ENCODE data around the gene MLST8.

MLST8 gene

DNA sequence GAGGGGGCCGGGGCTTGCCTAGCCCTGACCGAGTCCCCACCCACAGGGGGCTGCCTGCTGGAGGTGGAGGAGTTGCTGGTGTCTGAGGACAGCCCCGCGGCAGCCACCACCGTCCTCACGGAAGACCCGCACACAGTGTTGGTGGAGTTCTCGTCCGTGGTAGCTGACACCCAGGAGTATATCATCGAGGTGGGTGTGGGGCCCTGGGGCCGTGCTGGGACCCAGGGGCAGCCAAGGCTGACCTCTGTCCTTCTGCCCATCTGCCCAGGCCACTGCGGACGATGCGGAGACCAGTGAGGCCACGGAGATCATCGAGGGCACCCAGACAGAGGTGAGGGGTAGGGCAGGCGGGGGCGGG is 29.5 kb downstream of the MLST8 start:
- no peak for DNase-seq
- no peak overlapping the region for H2BK5ac ChIP-seq (ENCODE audit: low read depth, low read length, poor library complexity, severe bottlenecking)
- peaks cover 3 to 18% of the 10 kb centered on the region in 2 experiments for H3K27me3 ChIP-seq (ENCODE audit: control insufficient read depth in 1 of 2, insufficient read depth in 1 of 2, low read length in 2 of 2)
- no peak overlapping the region for H3K4me3 ChIP-seq (ENCODE audit: insufficient read depth in 1 of 2, low read depth in 1 of 2, low read length in 2 of 2)
- H4K8ac ChIP-seq (ENCODE audit: low read length): no peak overlapping the region
- H2AK5ac ChIP-seq (ENCODE audit: low read length, severe bottlenecking): no peak overlapping the region
- no peak overlapping the region for H3K4me2 ChIP-seq (ENCODE audit: low read length, poor library complexity, severe bottlenecking)
- H3K18ac ChIP-seq (ENCODE audit: low read depth in 1 of 2, low read length in 2 of 2): no peak overlapping the region
- H3K14ac ChIP-seq (ENCODE audit: low read length in 2 of 2): no peak overlapping the region
- H3K9ac ChIP-seq (ENCODE audit: low read length): no peak overlapping the region
- H3K79me1 ChIP-seq (replicated peaks; ENCODE audit: low read length, poor library complexity, severe bottlenecking): peaks cover 15% of the 10 kb centered on the region
- H3K4me1 ChIP-seq (ENCODE audit: control insufficient read depth, insufficient read depth, low read depth, low read length): peaks cover 27% of the 10 kb centered on the region
- no peak overlapping the region for H3K4ac ChIP-seq (ENCODE audit: low read depth in 1 of 2, low read length in 2 of 2)
- H2AFZ ChIP-seq (ENCODE audit: low read depth, low read length): no peak overlapping the region
- WGBS: 93% methylated on average over 16 of the region's 18 CpGs
- H3K23ac ChIP-seq (ENCODE audit: low read length in 2 of 2): no peak overlapping the region
- peaks cover 59 to 96% of the 10 kb centered on the region in 2 experiments for H3K36me3 ChIP-seq (ENCODE audit: control insufficient read depth in 1 of 2, insufficient read depth in 2 of 2, low read depth in 1 of 2, low read length in 2 of 2)
- H2BK12ac ChIP-seq (ENCODE audit: low read length in 2 of 2): no peak overlapping the region
- H3K9me3 ChIP-seq (ENCODE audit: control insufficient read depth, low read length): no peaks in the 10 kb centered on the region
- no peak overlapping the region for H4K91ac ChIP-seq (ENCODE audit: low read length)
- no peak overlapping the region for H2BK120ac ChIP-seq (ENCODE audit: low read depth, low read length)
- no peak overlapping the region for H3K27ac ChIP-seq (ENCODE audit: low read length, poor library complexity, severe bottlenecking)
- no peak overlapping the region for H2BK15ac ChIP-seq (ENCODE audit: low read depth, poor library complexity, severe bottlenecking)

DNA sequence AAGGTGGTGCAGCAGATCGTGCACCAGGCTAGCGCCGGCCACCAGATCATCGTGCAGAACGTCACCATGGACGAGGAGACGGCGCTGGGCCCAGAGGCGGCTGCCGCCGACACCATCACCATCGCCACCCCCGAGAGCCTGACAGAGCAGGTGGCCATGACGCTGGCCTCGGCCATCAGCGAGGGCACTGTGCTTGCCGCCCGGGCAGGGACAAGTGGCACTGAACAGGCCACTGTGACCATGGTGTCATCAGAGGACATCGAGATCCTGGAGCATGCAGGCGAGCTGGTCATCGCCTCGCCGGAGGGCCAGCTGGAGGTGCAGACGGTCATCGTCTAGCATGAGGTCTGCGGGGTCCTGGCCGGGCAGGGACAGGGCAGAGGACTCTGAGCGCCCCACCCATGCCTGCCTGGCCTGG is 30.0 kb downstream of the MLST8 start:
- 97% methylated on average over 28 of the region's 28 CpGs for WGBS
- no peak overlapping the region for H4K8ac ChIP-seq (ENCODE audit: low read length)
- no peak overlapping the region for H3K4me2 ChIP-seq (ENCODE audit: low read length, poor library complexity, severe bottlenecking)
- H3K36me3 ChIP-seq (ENCODE audit: control insufficient read depth in 1 of 2, insufficient read depth in 2 of 2, low read depth in 1 of 2, low read length in 2 of 2): peaks cover 56 to 94% of the 10 kb centered on the region in 2 experiments
- no peak overlapping the region for H3K23ac ChIP-seq (ENCODE audit: low read length in 2 of 2)
- H3K9me3 ChIP-seq (ENCODE audit: control insufficient read depth, low read length): no peaks in the 10 kb centered on the region
- H3K4me1 ChIP-seq (ENCODE audit: control insufficient read depth, insufficient read depth, low read depth, low read length): peaks cover 26% of the 10 kb centered on the region
- H3K18ac ChIP-seq (ENCODE audit: low read depth in 1 of 2, low read length in 2 of 2): no peak overlapping the region
- no peak overlapping the region for H3K14ac ChIP-seq (ENCODE audit: low read length in 2 of 2)
- H3K9ac ChIP-seq (ENCODE audit: low read length): no peak overlapping the region
- no peak overlapping the region for H2AFZ ChIP-seq (ENCODE audit: low read depth, low read length)
- no peak overlapping the region for H2BK12ac ChIP-seq (ENCODE audit: low read length in 2 of 2)
- H2BK5ac ChIP-seq (ENCODE audit: low read depth, low read length, poor library complexity, severe bottlenecking): no peak overlapping the region
- H3K4me3 ChIP-seq (ENCODE audit: insufficient read depth in 1 of 2, low read depth in 1 of 2, low read length in 2 of 2): no peak overlapping the region
- peaks cover 3 to 18% of the 10 kb centered on the region in 2 experiments for H3K27me3 ChIP-seq (ENCODE audit: control insufficient read depth in 1 of 2, insufficient read depth in 1 of 2, low read length in 2 of 2)
- no peak overlapping the region for H3K4ac ChIP-seq (ENCODE audit: low read depth in 1 of 2, low read length in 2 of 2)
- no peak overlapping the region for H3K27ac ChIP-seq (ENCODE audit: low read length, poor library complexity, severe bottlenecking)
- H4K91ac ChIP-seq (ENCODE audit: low read length): no peak overlapping the region
- no peak for DNase-seq
- H2BK120ac ChIP-seq (ENCODE audit: low read depth, low read length): no peak overlapping the region
- peaks cover 11% of the 10 kb centered on the region for H3K79me1 ChIP-seq (replicated peaks; ENCODE audit: low read length, poor library complexity, severe bottlenecking)
- no peak overlapping the region for H2AK5ac ChIP-seq (ENCODE audit: low read length, severe bottlenecking)
- no peak overlapping the region for H2BK15ac ChIP-seq (ENCODE audit: low read depth, poor library complexity, severe bottlenecking)

DNA sequence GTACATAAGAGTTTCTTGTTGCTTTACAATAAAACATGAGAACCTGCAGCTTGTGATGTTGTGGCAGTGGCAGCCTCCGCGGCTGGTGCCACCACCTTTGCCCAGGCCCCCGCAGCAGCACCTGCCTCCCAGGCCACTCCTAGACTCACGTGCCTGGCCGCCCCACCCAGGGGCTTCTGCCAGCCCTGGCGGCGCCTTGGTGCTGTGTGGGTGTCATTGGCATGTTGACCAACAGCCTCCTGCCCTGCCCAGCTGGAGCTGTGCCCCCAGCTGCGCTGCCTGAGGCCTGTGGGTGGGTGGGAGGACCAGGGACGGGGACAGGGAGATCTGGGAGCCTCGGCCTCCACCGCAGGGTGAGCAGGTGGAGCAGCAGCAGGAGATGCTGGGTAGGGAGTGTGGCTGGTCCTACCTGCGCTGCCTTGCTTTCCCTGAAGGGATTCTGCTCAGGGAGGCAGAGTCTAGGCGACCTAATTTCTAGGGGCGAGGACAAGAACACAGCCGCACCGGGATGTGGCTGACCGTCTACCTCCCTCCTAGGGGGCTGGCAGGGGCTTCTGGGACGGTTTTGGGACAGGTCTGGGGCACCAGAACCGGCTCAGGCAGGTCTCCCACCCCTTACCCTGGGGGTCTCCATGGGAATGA is 30.6 kb downstream of the MLST8 start:
- Histone ChIP-seq H3K27ac (ENCODE audit: low read length, poor library complexity, severe bottlenecking) (no peak overlapping the region), H4K91ac (ENCODE audit: low read length) (no peak overlapping the region), H2AFZ (ENCODE audit: low read depth, low read length) (no peak overlapping the region), H3K4ac (ENCODE audit: low read depth in 1 of 2, low read length in 2 of 2) (no peak overlapping the region), H3K79me1 (replicated peaks; ENCODE audit: low read length, poor library complexity, severe bottlenecking) (peaks cover 10% of the 10 kb centered on the region), H2AK5ac (ENCODE audit: low read length, severe bottlenecking) (no peak overlapping the region), H2BK15ac (ENCODE audit: low read depth, poor library complexity, severe bottlenecking) (no peak overlapping the region), H2BK120ac (ENCODE audit: low read depth, low read length) (no peak overlapping the region), H4K8ac (ENCODE audit: low read length) (no peak overlapping the region), H3K18ac (ENCODE audit: low read depth in 1 of 2, low read length in 2 of 2) (no peak overlapping the region), H3K36me3 (ENCODE audit: control insufficient read depth in 1 of 2, insufficient read depth in 2 of 2, low read depth in 1 of 2, low read length in 2 of 2) (peaks cover 53 to 88% of the 10 kb centered on the region in 2 experiments), H3K4me3 (ENCODE audit: insufficient read depth in 1 of 2, low read depth in 1 of 2, low read length in 2 of 2) (no peak overlapping the region), H3K9ac (ENCODE audit: low read length) (no peak overlapping the region), H3K27me3 (ENCODE audit: control insufficient read depth in 1 of 2, insufficient read depth in 1 of 2, low read length in 2 of 2) (peaks cover 3 to 18% of the 10 kb centered on the region in 2 experiments), H3K14ac (ENCODE audit: low read length in 2 of 2) (no peak overlapping the region), H3K9me3 (ENCODE audit: control insufficient read depth, low read length) (no peaks in the 10 kb centered on the region), H3K23ac (ENCODE audit: low read length in 2 of 2) (no peak overlapping the region), H2BK12ac (ENCODE audit: low read length in 2 of 2) (no peak overlapping the region), H3K4me1 (ENCODE audit: control insufficient read depth, insufficient read depth, low read depth, low read length) (peaks cover 23% of the 10 kb centered on the region), H2BK5ac (ENCODE audit: low read depth, low read length, poor library complexity, severe bottlenecking) (no peak overlapping the region), H3K4me2 (ENCODE audit: low read length, poor library complexity, severe bottlenecking) (no peak overlapping the region)
- 82% methylated on average over 19 of the region's 19 CpGs for WGBS
- DNase-seq: no peak

DNA sequence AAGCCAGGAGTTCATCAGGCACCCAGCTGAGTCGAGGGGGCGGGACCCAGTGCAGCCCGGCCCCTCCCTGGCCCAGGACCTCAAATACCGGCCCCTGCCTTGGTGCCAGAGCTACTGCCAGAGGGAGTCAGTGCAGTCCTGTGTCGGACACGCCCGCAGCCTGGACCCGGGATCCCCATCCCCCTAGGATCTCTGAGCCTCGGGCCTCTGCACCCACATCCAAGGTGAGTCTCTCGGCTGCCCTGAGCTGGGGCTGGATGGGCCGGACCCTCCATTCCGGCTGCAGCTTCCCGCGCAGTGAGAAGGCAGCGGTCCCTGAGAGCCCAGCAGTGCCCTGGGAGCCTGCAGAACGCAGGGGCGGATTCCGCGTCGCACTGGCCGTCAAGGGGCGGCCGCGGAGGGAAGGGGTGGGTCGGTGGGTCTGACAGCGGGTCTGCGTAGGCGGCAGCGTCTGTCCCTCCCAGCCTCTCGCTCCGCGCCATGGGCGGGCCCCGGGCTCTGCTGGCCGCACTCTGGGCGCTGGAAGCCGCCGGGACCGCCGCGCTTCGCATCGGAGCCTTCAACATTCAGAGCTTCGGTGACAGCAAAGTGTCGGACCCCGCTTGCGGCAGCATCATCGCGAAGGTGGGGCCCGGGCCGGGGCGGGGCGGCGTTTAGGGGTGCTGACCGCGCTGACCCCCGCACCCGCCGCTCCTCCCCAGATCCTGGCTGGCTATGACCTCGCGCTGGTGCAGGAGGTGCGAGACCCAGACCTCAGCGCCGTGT is 31.3 kb downstream of the MLST8 start, which contains the start of gene DNASE1L2:
Gene DNASE1L2, plus strand, starts transcription at position 108 of the 765 bp plus-strand sequence. Its CDS starts 373 bp downstream, at position 481.
- Histone ChIP-seq H3K4me3 (ENCODE audit: insufficient read depth in 1 of 2, low read depth in 1 of 2, low read length in 2 of 2) (peak within 1 kb of the TSS; percentile 35 to 67), H3K14ac (ENCODE audit: low read length in 2 of 2) (peak within 1 kb of the TSS in 1 of 2 experiments; percentile 1), H3K27ac (ENCODE audit: low read length, poor library complexity, severe bottlenecking) (no peak within 1 kb of the TSS), H3K79me1 (replicated peaks; ENCODE audit: low read length, poor library complexity, severe bottlenecking) (peaks cover 10% of the 10 kb centered on the region), H3K36me3 (ENCODE audit: control insufficient read depth in 1 of 2, insufficient read depth in 2 of 2, low read depth in 1 of 2, low read length in 2 of 2) (peaks cover 46 to 81% of the 10 kb centered on the region in 2 experiments), H3K9me3 (ENCODE audit: control insufficient read depth, low read length) (no peaks in the 10 kb centered on the region), H3K4me1 (ENCODE audit: control insufficient read depth, insufficient read depth, low read depth, low read length) (peaks cover 20% of the 10 kb centered on the region), H2BK5ac (ENCODE audit: low read depth, low read length, poor library complexity, severe bottlenecking) (no peak within 1 kb of the TSS), H2BK120ac (ENCODE audit: low read depth, low read length) (peak within 1 kb of the TSS; percentile 9), H3K27me3 (ENCODE audit: control insufficient read depth in 1 of 2, insufficient read depth in 1 of 2, low read length in 2 of 2) (peaks cover 3 to 18% of the 10 kb centered on the region in 2 experiments), H3K4me2 (ENCODE audit: low read length, poor library complexity, severe bottlenecking) (peak within 1 kb of the TSS; percentile 37), H3K4ac (ENCODE audit: low read depth in 1 of 2, low read length in 2 of 2) (no peak within 1 kb of the TSS), H3K18ac (ENCODE audit: low read depth in 1 of 2, low read length in 2 of 2) (no peak within 1 kb of the TSS), H2AFZ (ENCODE audit: low read depth, low read length) (no peak within 1 kb of the TSS), H2BK12ac (ENCODE audit: low read length in 2 of 2) (peak within 1 kb of the TSS in 1 of 2 experiments; percentile 11), H4K8ac (ENCODE audit: low read length) (peak within 1 kb of the TSS; percentile 38), H4K91ac (ENCODE audit: low read length) (peak within 1 kb of the TSS; percentile 35), H2BK15ac (ENCODE audit: low read depth, poor library complexity, severe bottlenecking) (peak within 1 kb of the TSS; percentile 52), H2AK5ac (ENCODE audit: low read length, severe bottlenecking) (no peak within 1 kb of the TSS), H3K23ac (ENCODE audit: low read length in 2 of 2) (peak within 1 kb of the TSS; percentile 30 to 40), H3K9ac (ENCODE audit: low read length) (peak within 1 kb of the TSS; percentile 43)
- peak; percentile 41 for DNase-seq
- WGBS: 9% methylated on average over 64 of the region's 64 CpGs

Measured in mesenchymal stem cell (in vitro differentiated cells and primary cell).